K562 (cell line): ENCODE data around the gene TGFB1I1. TPM values are rescaled to one million over a fixed set of nuclear protein-coding genes. Genes with fewer than 3 reads are reported as not detected.

Experiments used
- ARNT ChIP-seq, 2 experiments: fragments of 450-650 bp; IDR thresholded peaks; 2 replicates each; pipeline ENCODE4 v1.6.1; 2016; ENCODE audit warnings: mild to moderate bottlenecking in 1 of 2
- BHLHE40 ChIP-seq: IDR thresholded peaks from 2 replicates; pipeline ENCODE4 v1.6.1; 2011; ENCODE audit warnings: low read length, improper control_type of control experiment
- CBX3 ChIP-seq, 2 experiments: IDR thresholded peaks; 1 replicate in 1 of 2; 2 replicates in 1 of 2; pipeline ENCODE4 v1.6.1; 2012; ENCODE audit warnings: inconsistent platforms in 2 of 2, low read length in 2 of 2, borderline replicate concordance in 1 of 2, control low read depth in 1 of 2
- CHD7 ChIP-seq: fragments of 200-600 bp; sonication (generic); IDR thresholded peaks from one replicate; pipeline ENCODE4 v1.6.1; 2012; ENCODE audit warnings: mild to moderate bottlenecking, low read depth, low read length, inconsistent platforms
- GMEB1 ChIP-seq: fragments of 250-450 bp; sonication (Bioruptor Pico); IDR thresholded peaks from 2 replicates; pipeline ENCODE4 v1.4.0; 2020; ENCODE audit warnings: mild to moderate bottlenecking
- HCFC1 ChIP-seq: IDR thresholded peaks from 2 replicates; pipeline ENCODE4 v1.6.1; 2012; ENCODE audit warnings: low read depth, low read length, improper control_type of control experiment
- HMGN3 ChIP-seq: IDR thresholded peaks from 2 replicates; pipeline ENCODE4 v1.6.1; 2011; ENCODE audit warnings: borderline replicate concordance, low read depth, mild to moderate bottlenecking, mixed read lengths, low read length; ENCODE audit not compliant: insufficient read length; ENCODE audit errors: extremely low read depth
- IRF2 ChIP-seq: sonication (generic); formaldehyde crosslinking; IDR thresholded peaks from 2 replicates; pipeline ENCODE4 v1.8.1; 2022; ENCODE audit warnings: mild to moderate bottlenecking, missing genetic modification reagents
- SLC30A9 ChIP-seq: fragments of 250-450 bp; sonication (Bioruptor Pico); IDR thresholded peaks from 2 replicates; pipeline ENCODE4 v1.8.0; 2022; ENCODE audit warnings: mild to moderate bottlenecking, moderate library complexity
- SMAD2 ChIP-seq: fragments of 150-350 bp; IDR thresholded peaks from 2 replicates; pipeline ENCODE4 v1.6.1; 2014; ENCODE audit warnings: low read depth, mild to moderate bottlenecking, low read length
- SNRNP70 ChIP-seq: fragments of 200-400 bp; formaldehyde crosslinking; optimal IDR thresholded peaks from 2 replicates; pipeline ENCODE3; 2017; ENCODE audit warnings: low read depth, low read length
- ZBED1 ChIP-seq: IDR thresholded peaks from 2 replicates; pipeline ENCODE4 v1.6.1; 2014
- ZBTB9 ChIP-seq: fragments of 450-650 bp; formaldehyde crosslinking; IDR thresholded peaks from 2 replicates; pipeline ENCODE4 v1.4.0; 2020; ENCODE audit warnings: mild to moderate bottlenecking, moderate library complexity
- ZNF436 ChIP-seq: fragments of 250-450, 450-650 bp; sonication (Bioruptor Pico); formaldehyde crosslinking; IDR thresholded peaks from 2 replicates; pipeline ENCODE4 v1.7.0; 2020; ENCODE audit warnings: mild to moderate bottlenecking
- polyA plus RNA-seq, 8 experiments: library from polyadenylated mRNA; depleted of rRNA in 4 of 8; stranded (reverse) in 5 of 8; unstranded in 3 of 8; fragments of >200 nt; fragmentation: Nextera tagmentation in 2 of 8; fragmentation: Illumina TruSeq in 1 of 8; extraction: Ambion mirVana in 2 of 8; extraction: Trizol in 1 of 8; gene quantifications; 2 replicates each; pipeline versions ENCODE4 v1.2.1 to v1.2.3, GENCODE V29; 2011 to 2014; ENCODE audit warnings: inconsistent platforms in 1 of 8, missing spikeins in 1 of 8
- total RNA-seq, 7 experiments: library from RNA; depleted of rRNA in 6 of 7; stranded (reverse); fragments of >200 nt in 6 of 7; fragmentation: Illumina TruSeq in 2 of 7; extraction: Trizol in 2 of 7; gene quantifications; 2 replicates each; pipeline versions ENCODE4 v1.2.1 to v1.2.3, GENCODE V29; 2011 to 2021; ENCODE audit warnings: low replicate concordance in 1 of 7

TGFB1I1 gene
- total and polyA plus RNA-seq, 9 of the 15 experiments (the other 6 are each of a cell fraction or from before 2014, with no cell fraction given): 0.04 to 0.91 (median 0.19) TPM

- TF ChIP-seq GMEB1 (CRISPR knock-in tag): peak; percentile 80
- TF ChIP-seq HCFC1: peak; percentile 77
- TF ChIP-seq IRF2 (CRISPR knock-in tag): peak; percentile 59; the same call in 1 of the 2 replicates
- no peak for TF ChIP-seq SLC30A9 (CRISPR knock-in tag)
- TF ChIP-seq BHLHE40: peak; percentile 20
- TF ChIP-seq ZBTB9 (CRISPR knock-in tag): no peak
- peak; percentile 68 for TF ChIP-seq HMGN3
- TF ChIP-seq ZBED1: no peak
- TF ChIP-seq ARNT (IDR thresholded peaks at IDR 0.05): no peak
- TF ChIP-seq CBX3 (IDR thresholded peaks at IDR 0.05; ENCODE audit: borderline replicate concordance in 1 of 2, low read length in 2 of 2): 0 out of 3 replicates have a peak, but pooled peaks of 1 of the 2 experiments have one; percentile 46
- TF ChIP-seq CHD7: no peak
- no peak for TF ChIP-seq ZNF436
- no peak for TF ChIP-seq SMAD2
- no peak for TF ChIP-seq SNRNP70
Measured at GRCh38 chr16:31507929-31508705, 36.2 kb downstream of the TGFB1I1 start, which contains the start of gene RUSF1 (continued).
